ENCODE results near the gene GRM8.
"Not testable (repeated sequence)": the region's sequence is repeated elsewhere in the genome, so short reads cannot be mapped to it uniquely, and the experiment has no call there.

GRCh38 chr7:126911627-126912026 is 341.1 kb downstream of the GRM8 start:
- TF ChIP-seq, protein P1, sequence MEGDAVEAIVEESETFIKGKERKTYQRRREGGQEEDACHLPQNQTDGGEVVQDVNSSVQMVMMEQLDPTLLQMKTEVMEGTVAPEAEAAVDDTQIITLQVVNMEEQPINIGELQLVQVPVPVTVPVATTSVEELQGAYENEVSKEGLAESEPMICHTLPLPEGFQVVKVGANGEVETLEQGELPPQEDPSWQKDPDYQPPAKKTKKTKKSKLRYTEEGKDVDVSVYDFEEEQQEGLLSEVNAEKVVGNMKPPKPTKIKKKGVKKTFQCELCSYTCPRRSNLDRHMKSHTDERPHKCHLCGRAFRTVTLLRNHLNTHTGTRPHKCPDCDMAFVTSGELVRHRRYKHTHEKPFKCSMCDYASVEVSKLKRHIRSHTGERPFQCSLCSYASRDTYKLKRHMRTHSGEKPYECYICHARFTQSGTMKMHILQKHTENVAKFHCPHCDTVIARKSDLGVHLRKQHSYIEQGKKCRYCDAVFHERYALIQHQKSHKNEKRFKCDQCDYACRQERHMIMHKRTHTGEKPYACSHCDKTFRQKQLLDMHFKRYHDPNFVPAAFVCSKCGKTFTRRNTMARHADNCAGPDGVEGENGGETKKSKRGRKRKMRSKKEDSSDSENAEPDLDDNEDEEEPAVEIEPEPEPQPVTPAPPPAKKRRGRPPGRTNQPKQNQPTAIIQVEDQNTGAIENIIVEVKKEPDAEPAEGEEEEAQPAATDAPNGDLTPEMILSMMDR (IDR thresholded peaks at IDR 0.05): not testable (repeated sequence)
- not testable (repeated sequence) for TF ChIP-seq POLR2A (IDR thresholded peaks at IDR 0.05)
